K562 (cell line): ENCODE measurements around the gene BNIP2. TPM values are rescaled to one million over a fixed set of nuclear protein-coding genes. Genes with fewer than 3 reads are reported as not detected.

ENCODE experiments used
- GABPA ChIP-seq: fragments of 200-800 bp; sonication (Bioruptor generic); conservative IDR thresholded peaks from 2 replicates; pipeline ENCODE4 v1.6.1; 2016; ENCODE audit warnings: low read depth, missing genetic modification characterization, missing compliant biosample characterization
- HNRNPUL1 ChIP-seq: fragments of 200-400 bp; formaldehyde crosslinking; IDR thresholded peaks from 2 replicates; pipeline ENCODE4 v1.6.1; 2017; ENCODE audit warnings: low read length
- ID3 ChIP-seq, 2 experiments: fragments of 250-450 bp in 1 of 2; fragments of 450-650 bp in 1 of 2; sonication (Bioruptor Pico) in 1 of 2; IDR thresholded peaks; 2 replicates each; pipeline versions ENCODE4 v1.6.1 to v1.8.0; 2016 to 2021; ENCODE audit warnings: mild to moderate bottlenecking in 2 of 2, moderate library complexity in 2 of 2, missing compliant biosample characterization in 1 of 2, missing genetic modification characterization in 1 of 2
- MAFF ChIP-seq: IDR thresholded peaks from 2 replicates; pipeline ENCODE4 v1.6.1; 2012; ENCODE audit warnings: low read length, improper control_type of control experiment
- NFXL1 ChIP-seq: fragments of 450-650 bp; formaldehyde crosslinking; IDR thresholded peaks from 2 replicates; pipeline ENCODE4 v1.4.0; 2021; ENCODE audit warnings: mild to moderate bottlenecking
- NONO ChIP-seq, 2 experiments: fragments of 200-400 bp in 1 of 2; fragments of 450-650 bp in 1 of 2; formaldehyde crosslinking in 1 of 2; IDR thresholded peaks; 2 replicates each; pipeline ENCODE4 v1.6.1; 2017; ENCODE audit warnings: low read depth in 2 of 2, mild to moderate bottlenecking in 2 of 2, moderate library complexity in 2 of 2, low read length in 1 of 2
- PBX2 ChIP-seq, 2 experiments: IDR thresholded peaks in 1 of 2; conservative IDR thresholded peaks in 1 of 2; 2 replicates each; pipeline ENCODE4 v1.6.1; 2016; ENCODE audit warnings: low read depth in 2 of 2, mild to moderate bottlenecking in 1 of 2, missing compliant biosample characterization in 1 of 2, missing genetic modification characterization in 1 of 2, moderate library complexity in 1 of 2
- PHB2 ChIP-seq: fragments of 450-650 bp; IDR thresholded peaks from 2 replicates; pipeline ENCODE4 v1.6.1; 2017; ENCODE audit warnings: low read depth
- SIX5 ChIP-seq, 2 experiments: IDR thresholded peaks; 2 replicates each; pipeline ENCODE4 v1.6.1; 2011; ENCODE audit warnings: low read length in 2 of 2, borderline replicate concordance in 1 of 2, low read depth in 1 of 2, mild to moderate bottlenecking in 1 of 2, moderate library complexity in 1 of 2; ENCODE audit not compliant: insufficient read depth in 1 of 2
- SREBF2 ChIP-seq: sonication (generic); formaldehyde crosslinking; IDR thresholded peaks from 2 replicates; pipeline ENCODE4 v1.4.0; 2020; ENCODE audit warnings: mild to moderate bottlenecking, missing genetic modification reagents
- ZBTB40 ChIP-seq, 2 experiments: fragments of 450-650 bp in 1 of 2; sonication (generic) in 1 of 2; formaldehyde crosslinking in 1 of 2; IDR thresholded peaks; 2 replicates each; pipeline versions ENCODE4 v1.7.1 to v1.9.0; 2016 to 2022; ENCODE audit warnings: inconsistent platforms in 1 of 2, mild to moderate bottlenecking in 1 of 2, missing genetic modification reagents in 1 of 2
- ZNF253 ChIP-seq: fragments of 250-450 bp; sonication (Bioruptor Pico); conservative IDR thresholded peaks from 2 replicates; pipeline ENCODE4 v1.6.1; 2021; ENCODE audit warnings: mild to moderate bottlenecking
- polyA plus RNA-seq, 8 experiments: library from polyadenylated mRNA; depleted of rRNA in 4 of 8; stranded (reverse) in 5 of 8; unstranded in 3 of 8; fragments of >200 nt; fragmentation: Nextera tagmentation in 2 of 8; fragmentation: Illumina TruSeq in 1 of 8; extraction: Ambion mirVana in 2 of 8; extraction: Trizol in 1 of 8; gene quantifications; 2 replicates each; pipeline versions ENCODE4 v1.2.1 to v1.2.3, GENCODE V29; 2011 to 2014; ENCODE audit warnings: inconsistent platforms in 1 of 8, missing spikeins in 1 of 8
- total RNA-seq, 7 experiments: library from RNA; depleted of rRNA in 6 of 7; stranded (reverse); fragments of >200 nt in 6 of 7; fragmentation: Illumina TruSeq in 2 of 7; extraction: Trizol in 2 of 7; gene quantifications; 2 replicates each; pipeline versions ENCODE4 v1.2.1 to v1.2.3, GENCODE V29; 2011 to 2021; ENCODE audit warnings: low replicate concordance in 1 of 7

The BNIP2 gene
- total and polyA plus RNA-seq, 9 of the 15 experiments (the other 6 are each of a cell fraction or from before 2014, with no cell fraction given): 19.6 to 88.0 (median 52.5) TPM

- TF ChIP-seq PBX2 (CRISPR knock-in tag; IDR thresholded peaks at IDR 0.05; ENCODE audit: low read depth) (no peak), PBX2 (tag; conservative IDR thresholded peaks at IDR 0.05; ENCODE audit: low read depth) (0 out of 2 replicates have a peak, but pooled peaks have one; percentile 24), ZBTB40 (IDR thresholded peaks at IDR 0.05) (no peak), ZBTB40 (CRISPR knock-in tag; IDR thresholded peaks at IDR 0.05) (no peak), HNRNPUL1 (no peak), NFXL1 (CRISPR knock-in tag) (no peak), ZNF253 (CRISPR knock-in tag) (no peak), NONO (IDR thresholded peaks at IDR 0.05; ENCODE audit: low read depth in 2 of 2, low read length in 1 of 2) (no peak), SIX5 (IDR thresholded peaks at IDR 0.05; ENCODE audit: borderline replicate concordance in 1 of 2, insufficient read depth in 1 of 2, low read depth in 1 of 2, low read length in 2 of 2) (no peak), ID3 (CRISPR knock-in tag; IDR thresholded peaks at IDR 0.05) (no peak), ID3 (tag; IDR thresholded peaks at IDR 0.05) (no peak), SREBF2 (CRISPR knock-in tag) (no peak), MAFF (no peak), PHB2 (0 out of 2 replicates have a peak, but pooled peaks have one; percentile 14), GABPA (tag) (no peak)
Measured at GRCh38 chr15:59689626-59690236, 611 bp upstream of the BNIP2 start (continued).
